ENCODE measurements around the gene GAB4. TPM values are rescaled to one million over a fixed set of nuclear protein-coding genes. Genes with fewer than 3 reads are reported as not detected.

Gene GAB4
- total and polyA plus RNA-seq, 2 of the 4 experiments (the other 2 are of a cell fraction): not detected

- Histone ChIP-seq H3K27me3 (ENCODE audit: control insufficient read depth, insufficient read depth, low read length) (no peaks in the 10 kb centered on the region), H3K4me3 (ENCODE audit: insufficient read depth, low read depth, low read length) (no peak overlapping the region), H2BK20ac (ENCODE audit: low read depth, low read length) (no peak overlapping the region), H3K4ac (ENCODE audit: low read depth, low read length) (no peak overlapping the region), H4K20me1 (ENCODE audit: insufficient read depth, low read length) (no peaks in the 10 kb centered on the region), H3K18ac (ENCODE audit: low read depth, low read length) (no peak overlapping the region), H2BK5ac (ENCODE audit: low read depth, low read length, poor library complexity, severe bottlenecking) (no peak overlapping the region), H4K8ac (ENCODE audit: low read depth in 2 of 2, low read length in 2 of 2) (no peak overlapping the region), H3K23ac (ENCODE audit: low read depth, low read length) (no peak overlapping the region), H3K56ac (ENCODE audit: extremely low read depth, insufficient read depth, low read length) (no peak overlapping the region), H2BK15ac (ENCODE audit: low read depth, low read length) (no peak overlapping the region), H3K14ac (replicated peaks; ENCODE audit: low read depth, low read length) (no peak overlapping the region), H3K36me3 (ENCODE audit: control insufficient read depth, insufficient read depth, low read length) (no peaks in the 10 kb centered on the region), H3K9ac (ENCODE audit: low read depth, low read length) (no peak overlapping the region), H3K79me1 (ENCODE audit: low read depth in 1 of 2, low read length in 2 of 2) (no peaks in the 10 kb centered on the region), H3K4me2 (ENCODE audit: low read depth, low read length) (no peak overlapping the region), H2AK5ac (ENCODE audit: low read depth, low read length) (no peak overlapping the region), H3K9me1 (ENCODE audit: insufficient read depth, low read length) (no peaks in the 10 kb centered on the region), H3K9me3 (ENCODE audit: control insufficient read depth, insufficient read depth, low read length) (peaks cover 31% of the 10 kb centered on the region; the same call in 1 of the 2 replicates), H4K5ac (ENCODE audit: low read depth, low read length) (no peak overlapping the region), H3K27ac (ENCODE audit: insufficient read depth, low read length) (no peak overlapping the region), H2AFZ (replicated peaks; ENCODE audit: low read length, poor library complexity) (no peak overlapping the region), H3K4me1 (ENCODE audit: control insufficient read depth, insufficient read depth, low read length) (no peaks in the 10 kb centered on the region), H4K91ac (ENCODE audit: insufficient read depth, low read depth, low read length) (no peak overlapping the region), H2AK9ac (replicated peaks; ENCODE audit: low read depth, low read length, poor library complexity) (no peak overlapping the region), H2BK120ac (ENCODE audit: low read depth, low read length) (no peak overlapping the region)
- no peak for DNase-seq
- in situ Hi-C loops (cut with MboI; ENCODE audit: low sequenced_read_pairs) (no loop called here), intact Hi-C loops (cut with micrococcal nuclease) (no loop called here), dilution Hi-C loops (cut with HindIII; ENCODE audit: low sequenced_read_pairs, unreplicated experiment) (no loop called here)
- WGBS, 2 experiments (ENCODE audit: extremely low coverage in 2 of 2, insufficient read length in 1 of 2): 20% methylated on average over 1 of the region's 4 CpGs; no CpG with 5 or more reads in 1 of the 2 experiments
- no peak for TF ChIP-seq SMC3 (IDR thresholded peaks at IDR 0.05; ENCODE audit: low read depth, low read length)
- no peak for TF ChIP-seq MAFK (IDR thresholded peaks at IDR 0.05; ENCODE audit: low read depth, low read length)
- peak; percentile 72 for TF ChIP-seq CEBPB (IDR thresholded peaks at IDR 0.05; ENCODE audit: low read depth, low read length)
- TF ChIP-seq RCOR1 (IDR thresholded peaks at IDR 0.05; ENCODE audit: insufficient replicate concordance, low read length): no peak
- POLR2A ChIA-PET (ENCODE audit: unreplicated experiment): no interaction called here
- ATAC-seq (ENCODE audit: low read depth): no peak
- BruUV-seq (replicated peaks): no TSS peak
- CTCF ChIA-PET: no interaction called here
These were observed 40.4 kb downstream of the GAB4 start for GRCh38 chr22:16967453-16968217.

Data from IMR-90 (cell line).